GM21447 (cell line): ENCODE measurements around the gene LYL1.

Experiments
- ATAC-seq: cut with Tn5 transposase; IDR thresholded peaks from one replicate; pipeline ENCODE4 v1.9.1; 2021; ENCODE audit not compliant: unreplicated experiment

The LYL1 gene

DNA sequence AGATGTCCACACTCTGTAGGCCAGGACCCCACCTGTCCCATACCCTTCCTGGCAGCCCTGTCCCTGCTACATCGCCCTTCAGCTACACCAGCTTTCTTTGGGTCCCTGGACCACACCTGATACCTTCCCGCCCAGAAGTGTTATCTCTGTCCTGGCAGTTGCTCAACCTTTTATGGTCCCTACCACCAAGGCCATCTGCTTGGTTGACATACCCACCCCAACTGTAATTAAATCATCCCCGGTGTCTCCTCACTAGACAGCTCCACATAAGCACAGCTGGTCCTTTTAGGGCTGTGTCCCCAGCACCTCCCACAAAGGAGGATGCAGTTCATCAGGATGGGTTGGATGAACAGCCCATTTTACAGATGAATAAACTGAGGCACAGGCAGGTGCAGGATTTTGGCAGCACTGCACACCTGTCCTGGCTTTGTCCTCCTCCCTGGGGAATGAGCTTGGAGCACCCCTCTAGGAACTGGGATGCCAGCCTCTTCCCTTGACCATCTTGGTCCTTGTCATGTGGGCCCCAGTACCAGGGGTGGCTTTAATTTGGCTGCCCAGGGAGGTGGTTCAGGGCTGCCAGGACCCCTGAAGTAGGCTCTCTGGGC, 28.3 kb upstream of the LYL1 start:
- ATAC-seq, result no peak

DNA sequence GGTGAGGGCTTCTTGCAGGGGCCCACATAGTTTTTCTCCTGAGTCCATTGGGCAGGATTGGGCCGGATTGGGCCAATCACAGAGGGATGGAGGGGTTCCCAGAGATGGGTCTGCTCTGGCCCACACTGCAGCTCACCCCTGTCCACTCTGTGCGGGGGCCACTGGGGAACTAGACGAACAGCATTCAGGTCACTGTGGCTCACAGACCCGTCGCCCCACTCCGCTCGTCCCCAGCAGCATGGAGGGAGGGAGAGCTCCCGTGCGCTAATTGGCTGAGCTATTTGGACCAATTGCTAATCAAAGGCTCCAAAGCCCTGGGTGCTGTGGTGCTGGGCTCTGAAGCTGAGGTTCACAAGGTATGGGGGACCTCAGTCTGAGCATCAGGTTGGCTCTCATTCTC, 26.7 kb upstream of the LYL1 start:
- ATAC-seq, result no peak

DNA sequence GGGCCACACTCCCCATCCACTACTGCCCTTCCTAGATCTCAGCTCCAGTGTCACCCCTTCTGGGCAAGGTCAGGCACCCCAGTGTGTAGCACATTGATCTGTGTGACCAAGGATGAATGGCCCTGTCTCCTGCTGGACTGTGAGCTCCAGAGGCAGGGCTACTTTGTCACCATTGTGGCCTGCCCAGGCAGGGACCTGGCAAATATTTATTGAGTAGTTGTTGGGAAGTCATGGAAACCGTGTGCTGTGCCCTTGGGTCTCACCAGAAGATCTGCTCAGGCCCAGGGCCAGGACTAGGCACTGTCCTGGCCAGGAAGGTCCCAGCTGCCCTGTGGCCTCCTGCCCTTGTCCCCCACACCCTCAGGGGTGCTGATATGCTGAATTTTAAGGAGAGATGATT, 25.9 kb upstream of the LYL1 start:
- no peak for ATAC-seq

DNA sequence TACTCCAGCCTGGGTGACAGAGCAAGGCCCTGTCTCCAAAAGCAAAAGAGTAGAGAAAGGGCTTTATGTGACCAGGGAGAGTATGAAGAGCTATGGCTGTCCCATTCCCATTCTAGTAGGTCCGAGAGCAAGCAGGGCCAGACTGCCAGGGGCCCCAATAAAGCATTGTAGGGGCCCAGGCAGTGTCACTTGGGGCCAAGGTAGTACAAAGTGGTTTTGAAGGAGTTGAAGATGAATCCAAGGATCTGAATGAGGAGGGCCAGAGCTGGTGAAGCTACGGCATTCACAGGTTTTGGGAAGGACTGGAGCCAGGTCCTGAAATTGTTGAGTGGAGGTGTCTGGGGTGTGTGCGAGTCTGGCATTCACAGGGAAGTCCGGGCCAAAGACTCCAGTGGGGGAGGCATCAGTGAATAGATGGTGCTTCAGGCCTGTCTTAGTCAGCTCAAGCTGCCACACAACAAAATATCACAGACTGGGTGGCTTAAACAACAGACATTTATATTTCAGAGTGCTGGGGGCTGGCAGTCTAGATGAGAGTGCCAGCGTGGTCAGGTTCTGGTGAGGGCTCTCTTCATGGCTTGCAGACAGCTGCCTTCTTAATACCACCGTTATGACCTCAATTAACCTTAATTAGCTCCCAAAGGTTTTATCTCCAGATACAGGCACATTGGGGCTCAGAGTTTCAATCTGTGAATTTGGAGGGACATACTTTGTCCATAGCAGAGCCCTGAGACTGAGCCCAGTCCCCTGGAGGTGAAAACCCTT, 25.3 kb upstream of the LYL1 start:
- no peak for ATAC-seq

DNA sequence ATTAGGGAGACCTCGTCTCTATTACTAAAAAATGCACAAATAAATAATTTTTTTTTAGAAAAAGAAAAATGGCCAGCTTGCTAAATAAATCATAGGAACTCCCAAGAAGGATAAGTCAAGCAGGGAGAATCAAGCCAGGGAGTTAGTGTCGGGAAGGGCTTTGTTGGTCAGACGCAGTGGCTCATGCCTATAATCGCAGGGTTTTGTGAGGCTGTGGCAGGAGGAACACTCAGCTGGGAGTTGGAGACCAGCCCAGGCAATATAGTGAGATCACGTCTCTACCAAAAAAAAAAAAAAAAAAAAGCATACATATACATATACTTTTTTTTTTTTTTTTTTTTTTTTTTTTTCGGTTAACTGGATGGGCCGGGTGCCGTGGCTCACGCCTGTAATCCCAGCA, 24.4 kb upstream of the LYL1 start:
- no peak for ATAC-seq

DNA sequence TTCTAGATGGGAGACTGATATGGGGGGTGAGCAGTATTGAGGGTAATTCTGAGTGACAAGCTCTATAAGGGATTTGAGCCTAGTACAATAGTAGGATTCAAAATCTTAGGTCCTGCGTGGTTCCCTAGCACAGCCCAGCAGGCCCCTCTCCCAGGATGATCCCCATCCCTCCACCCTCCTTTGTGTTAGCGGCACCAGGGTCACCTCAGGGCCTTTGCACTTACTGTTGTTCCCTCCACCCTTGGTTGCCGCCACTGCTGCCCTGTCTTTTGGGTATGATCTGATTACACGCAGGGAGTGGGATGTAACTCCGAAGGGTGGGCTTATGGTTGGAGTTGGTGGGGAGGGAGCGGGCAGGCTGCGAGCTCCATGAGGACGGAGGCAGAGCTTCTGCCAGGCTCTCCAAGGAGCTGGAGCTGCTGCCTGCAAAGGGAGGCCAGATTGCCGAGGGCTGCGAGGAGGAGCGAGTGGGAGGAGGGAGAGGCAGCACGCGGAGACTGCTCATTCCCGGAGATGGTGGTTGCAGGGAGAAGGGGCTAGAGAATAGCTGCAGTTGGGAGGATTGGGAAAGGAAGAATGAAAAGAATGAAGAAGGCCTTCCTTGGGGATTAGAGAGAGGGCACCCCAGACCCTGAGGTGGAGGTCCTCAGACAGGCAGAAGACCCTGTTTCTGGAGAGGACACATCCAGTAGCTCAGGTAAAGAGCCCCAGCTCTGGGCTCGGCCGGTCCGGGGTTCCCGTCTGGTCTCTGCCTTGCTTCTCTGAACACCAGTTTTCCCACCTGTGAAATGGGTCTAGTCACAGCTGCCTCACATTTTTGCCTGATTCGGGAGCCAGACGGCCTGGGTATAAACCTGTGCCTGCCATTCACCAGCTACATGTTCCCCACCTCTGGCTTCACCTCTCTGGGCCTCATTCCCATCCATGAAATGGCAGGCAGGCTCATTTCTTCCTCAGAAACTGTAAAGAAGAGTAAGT, 20.6 kb upstream of the LYL1 start:
- no peak for ATAC-seq

DNA sequence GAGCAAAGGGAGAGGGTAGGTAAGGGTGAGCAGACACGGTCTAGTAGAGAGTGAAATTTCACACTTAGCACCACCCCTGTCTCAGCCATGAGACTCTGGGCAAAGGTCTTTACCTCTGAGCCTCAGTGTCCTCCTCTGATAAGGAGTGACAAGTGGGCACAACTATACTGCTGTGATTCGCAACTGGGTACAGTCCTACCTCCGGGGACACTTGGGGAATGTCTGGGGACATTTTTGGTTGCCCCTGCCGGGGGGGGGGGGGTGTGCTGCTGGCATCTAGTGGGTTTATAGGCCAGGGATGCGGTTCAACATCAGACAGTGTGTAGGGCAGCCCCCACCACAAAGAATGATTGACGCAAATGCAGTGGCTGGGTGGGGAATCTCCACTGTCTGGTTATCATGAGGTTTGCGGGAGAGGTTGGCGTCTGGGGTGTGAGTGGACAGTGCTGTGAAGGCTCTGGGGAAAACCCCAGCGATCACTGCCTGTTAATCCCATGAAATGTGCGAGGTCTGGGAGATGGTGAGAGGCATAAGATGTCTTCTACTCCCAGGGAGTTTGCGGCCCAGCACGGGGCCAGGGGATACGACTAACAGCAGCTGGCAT, 19.7 kb upstream of the LYL1 start:
- no peak for ATAC-seq

DNA sequence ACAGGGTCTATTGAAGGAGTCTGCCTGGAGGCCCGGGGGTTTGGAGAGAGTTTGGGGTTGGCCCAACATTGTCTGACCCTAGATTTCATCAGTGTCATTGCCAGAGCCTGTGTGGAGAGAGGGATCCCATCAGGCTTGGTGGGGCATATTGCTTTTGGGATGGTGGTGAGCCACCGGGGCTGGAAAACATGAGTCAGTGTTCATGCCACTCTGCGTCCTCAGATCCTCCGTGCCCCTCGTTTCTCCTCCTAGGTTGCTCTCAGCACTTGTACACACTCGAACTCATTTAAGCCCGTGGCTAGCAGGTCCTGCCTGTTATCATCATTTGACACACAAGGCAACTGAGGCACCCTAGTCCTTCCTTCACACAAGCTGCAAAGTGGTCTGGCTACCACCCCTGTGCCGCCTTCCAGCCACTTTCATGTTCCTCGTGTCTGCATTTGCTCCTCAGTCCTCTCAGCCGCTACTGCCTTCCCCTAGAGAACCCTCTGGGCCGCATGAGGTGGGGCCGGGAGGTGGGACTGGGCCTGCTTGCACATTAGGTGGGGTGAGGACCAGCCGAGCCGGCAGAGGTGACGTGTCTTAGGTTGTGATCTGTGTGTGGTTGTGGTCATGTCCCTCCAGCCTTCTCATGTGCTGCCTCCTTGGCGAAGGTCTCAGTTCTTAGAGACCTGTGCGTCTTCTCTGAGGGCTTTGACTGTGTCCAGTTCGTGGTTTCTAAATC, 19.1 kb upstream of the LYL1 start:
- ATAC-seq, result no peak

DNA sequence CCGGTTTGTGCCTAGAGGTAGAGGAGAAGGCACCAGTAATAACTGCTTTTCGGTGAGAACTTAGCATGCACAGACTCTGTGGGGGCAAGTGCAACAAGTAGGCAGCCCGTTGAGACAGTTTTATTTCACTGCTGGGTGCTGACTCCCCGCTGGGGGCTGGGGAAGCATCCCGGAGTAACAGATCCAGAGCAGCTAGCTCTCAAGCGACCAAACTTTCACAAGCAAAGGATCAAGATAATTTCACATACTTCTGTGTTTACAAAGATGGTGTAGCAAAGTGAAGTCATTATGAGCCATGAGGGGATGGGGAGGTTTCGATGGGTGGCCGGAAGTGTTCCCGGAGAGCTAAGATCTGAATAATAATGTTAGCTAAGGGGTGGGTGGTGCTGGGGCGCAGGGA, 18.2 kb upstream of the LYL1 start:
- ATAC-seq, result no peak

DNA sequence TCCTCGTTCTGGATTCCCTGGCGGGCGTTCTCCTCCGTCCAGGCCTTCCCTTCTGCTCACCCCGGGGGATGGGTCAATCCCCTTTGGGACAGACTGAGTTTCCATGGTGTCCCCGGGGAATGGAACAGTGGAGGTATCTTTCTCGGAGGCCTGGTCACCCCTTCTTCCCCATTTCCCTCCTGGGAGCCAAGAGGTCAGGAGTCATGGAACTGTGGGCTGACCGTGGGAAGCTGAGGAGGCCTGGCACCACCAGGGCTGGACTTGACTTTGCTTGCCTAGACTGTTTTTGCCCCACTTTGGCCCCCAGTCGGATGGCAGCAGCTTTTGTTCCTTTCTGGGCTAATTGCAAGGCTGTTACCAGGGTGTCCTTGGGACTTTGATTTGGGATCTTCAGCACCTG, 17.4 kb upstream of the LYL1 start:
- no peak for ATAC-seq

DNA sequence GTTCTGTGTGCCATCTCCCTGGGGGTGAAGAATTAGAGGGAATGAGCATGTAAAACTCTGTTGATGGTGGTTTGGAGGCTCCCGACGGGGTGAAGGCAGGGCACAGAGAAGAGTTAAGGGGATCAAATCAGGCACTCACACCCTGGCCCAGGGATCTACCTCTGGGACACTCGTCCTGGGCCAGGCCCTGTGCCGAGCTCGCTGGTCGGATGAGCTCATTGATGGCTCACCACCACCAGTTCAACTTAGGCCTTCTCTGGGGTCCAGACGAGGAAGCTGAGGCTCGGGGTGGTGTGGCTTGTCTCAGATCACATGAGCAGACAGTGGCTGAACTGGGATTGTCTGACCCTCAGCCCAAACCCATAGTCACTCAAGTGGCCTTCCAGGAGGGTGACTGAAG, 17.0 kb upstream of the LYL1 start:
- ATAC-seq, result no peak

DNA sequence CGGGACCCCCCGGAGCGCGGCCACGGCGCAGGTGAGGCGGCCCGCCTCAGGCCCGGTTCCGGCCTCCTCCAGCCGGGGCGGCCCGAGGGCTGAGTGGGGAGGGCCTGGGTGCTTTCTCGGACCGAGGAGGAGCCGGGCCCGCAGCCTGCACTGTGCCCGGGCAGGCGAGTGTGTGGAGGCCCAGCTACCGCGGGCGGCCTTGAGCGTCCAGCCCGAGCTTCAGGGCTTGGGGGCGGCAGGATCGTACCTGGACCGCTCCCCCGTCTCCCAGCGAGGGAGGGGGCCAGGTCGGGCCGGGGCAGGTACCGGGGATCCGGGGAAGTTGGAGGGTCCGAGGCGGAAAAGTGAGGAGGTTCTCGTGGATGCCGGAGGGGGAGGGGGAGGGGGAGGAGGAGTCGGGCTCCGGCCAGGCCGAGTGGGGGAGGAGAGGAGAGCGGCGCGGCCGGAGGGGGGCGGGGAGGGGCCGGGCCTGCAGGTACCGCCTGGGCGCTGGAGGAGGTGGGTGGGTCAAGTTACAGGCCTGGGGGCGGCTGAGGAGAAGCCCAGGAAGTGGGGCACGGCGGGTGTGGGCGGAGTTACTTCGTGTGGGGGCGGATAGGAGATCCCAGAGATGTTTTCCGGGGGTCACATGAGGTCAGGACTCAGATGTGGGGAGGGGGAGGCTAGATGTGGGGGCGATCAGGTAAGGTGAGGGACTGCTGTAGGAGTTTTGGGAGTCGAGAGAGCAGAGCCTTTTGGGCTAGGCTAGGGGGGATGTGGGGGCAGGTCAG, 16.0 kb upstream of the LYL1 start:
- no peak for ATAC-seq

DNA sequence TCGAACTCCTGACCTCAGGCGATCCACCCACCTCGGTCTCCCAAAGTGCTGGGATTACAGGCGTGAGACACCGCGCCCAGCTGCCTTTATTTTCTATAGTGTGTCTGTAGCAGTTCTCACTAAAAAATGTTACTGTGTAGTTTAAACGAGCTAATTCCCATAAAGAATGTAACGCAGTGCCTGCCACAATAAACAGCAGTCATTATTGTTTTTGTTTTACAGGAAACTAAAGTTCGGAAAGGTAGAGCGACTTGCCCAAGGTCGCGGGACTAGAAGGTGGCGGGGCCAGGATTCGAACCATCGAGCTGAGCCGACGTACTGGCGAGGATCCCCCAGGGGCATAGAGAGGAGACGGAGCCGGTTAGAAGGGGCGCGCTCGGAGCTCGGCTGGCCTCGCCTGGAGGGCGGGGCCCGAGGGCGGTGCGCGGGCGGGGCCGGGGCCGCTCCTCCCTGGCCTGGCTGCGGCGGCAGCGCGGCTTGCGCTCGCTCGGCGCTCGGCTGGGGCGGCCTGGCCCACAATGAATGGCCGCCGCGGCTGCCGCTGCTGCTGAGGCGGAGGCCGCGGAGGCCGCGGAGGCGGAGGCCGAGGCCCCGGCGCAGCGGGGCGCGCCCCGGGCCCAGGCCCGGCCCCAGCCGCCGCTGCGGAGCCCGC, 15.2 kb upstream of the LYL1 start, which contains the start of gene NACC1:
TSS of gene NACC1 (plus strand) at position 493 of the 652 bp plus-strand sequence. CDS start 16,944 bp downstream, outside the sequence.
- peak; percentile 39 for ATAC-seq

DNA sequence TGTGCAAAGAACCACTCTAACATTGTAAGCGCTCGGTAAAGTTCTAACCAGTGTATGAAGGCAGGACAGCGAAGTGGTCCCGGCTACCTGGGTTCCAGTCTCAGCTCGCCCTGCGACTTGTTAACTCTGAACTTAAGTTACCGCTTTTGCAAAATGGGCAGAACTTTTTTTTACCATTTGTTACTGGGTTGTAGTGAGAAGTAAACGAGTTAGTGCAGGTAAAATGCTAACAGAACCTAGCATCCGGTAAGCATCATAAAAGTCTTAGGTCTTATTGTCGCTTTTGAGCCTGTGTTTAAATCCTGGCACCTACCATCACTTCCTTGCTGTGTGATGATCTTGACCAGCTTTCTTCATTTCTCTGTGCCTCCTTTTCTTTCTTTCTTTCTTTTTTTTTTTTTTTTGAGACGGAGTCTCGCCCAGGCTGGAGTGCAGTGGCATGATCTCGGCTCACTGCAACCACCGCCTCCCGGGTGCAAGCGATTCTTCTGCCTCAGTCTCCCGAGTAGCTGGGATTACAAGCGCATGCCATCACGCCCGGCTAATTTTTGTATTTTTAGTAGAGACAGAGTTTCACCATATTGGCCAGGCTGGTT, 14.6 kb upstream of the LYL1 start:
- ATAC-seq, result peak; percentile 11

DNA sequence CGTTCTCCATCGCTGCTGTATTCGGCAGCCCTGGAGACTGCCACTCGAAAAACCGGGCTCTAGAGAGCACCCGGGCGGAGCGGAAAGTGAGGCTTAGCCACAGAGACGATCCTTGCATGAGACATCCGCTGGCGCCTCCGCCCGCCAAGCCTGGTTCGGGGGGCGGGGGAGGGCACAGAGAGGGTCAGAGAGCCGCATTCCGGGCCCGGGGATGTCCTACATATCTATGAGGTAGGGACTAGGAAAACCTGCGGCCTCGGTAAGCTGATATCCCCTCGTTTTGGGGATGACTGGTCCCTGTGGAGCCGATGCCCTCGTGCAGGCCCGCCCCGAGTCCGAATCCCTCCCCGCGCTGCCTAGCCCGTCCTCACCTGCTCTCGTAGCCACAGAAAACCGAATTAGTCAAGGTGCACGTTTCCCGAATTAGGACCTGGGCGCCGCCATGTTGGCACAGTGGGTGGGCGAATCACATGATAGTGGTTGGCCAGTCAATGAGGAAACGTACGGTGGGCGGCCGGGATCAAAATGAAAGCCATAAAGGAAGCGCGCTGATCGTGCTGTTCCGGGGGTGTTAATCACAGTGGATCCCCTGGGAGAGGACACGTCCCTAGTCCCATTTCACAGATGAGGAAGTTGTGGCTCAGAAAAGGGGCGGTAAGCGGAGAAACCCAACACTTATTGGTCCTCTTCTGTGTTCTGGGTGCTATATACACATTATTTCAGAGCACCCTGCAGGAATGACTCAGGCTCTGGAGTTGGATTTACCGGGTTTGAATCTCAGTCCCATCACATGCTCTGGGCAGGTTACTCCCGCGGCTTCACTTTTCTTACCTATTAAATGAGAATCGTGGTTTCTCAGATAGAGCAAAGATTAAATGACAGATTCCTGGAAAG, 13.9 kb upstream of the LYL1 start, which contains the start of gene TRMT1:
TSS of gene TRMT1 (minus strand) at position 459 of the 894 bp plus-strand sequence. CDS start at position 118, 341 bp downstream.
- ATAC-seq, result peak; percentile 53

DNA sequence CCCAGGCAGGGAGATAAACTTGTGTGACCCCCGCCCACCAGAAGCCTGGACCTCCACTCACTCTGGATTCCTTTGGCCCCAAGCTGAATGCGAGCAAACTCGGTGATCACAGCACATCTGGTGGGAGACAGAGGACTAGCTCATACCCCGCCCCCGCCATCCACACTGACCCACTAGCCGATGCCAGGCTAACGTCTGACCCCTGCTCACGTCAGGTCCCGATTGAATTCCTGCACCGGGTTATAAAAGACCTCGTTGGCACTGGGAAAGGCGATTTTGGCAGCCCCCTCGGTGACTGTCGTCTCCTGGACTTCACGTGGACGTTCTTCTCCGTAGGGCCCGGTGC, 13.3 kb upstream of the LYL1 start:
- ATAC-seq, result no peak

DNA sequence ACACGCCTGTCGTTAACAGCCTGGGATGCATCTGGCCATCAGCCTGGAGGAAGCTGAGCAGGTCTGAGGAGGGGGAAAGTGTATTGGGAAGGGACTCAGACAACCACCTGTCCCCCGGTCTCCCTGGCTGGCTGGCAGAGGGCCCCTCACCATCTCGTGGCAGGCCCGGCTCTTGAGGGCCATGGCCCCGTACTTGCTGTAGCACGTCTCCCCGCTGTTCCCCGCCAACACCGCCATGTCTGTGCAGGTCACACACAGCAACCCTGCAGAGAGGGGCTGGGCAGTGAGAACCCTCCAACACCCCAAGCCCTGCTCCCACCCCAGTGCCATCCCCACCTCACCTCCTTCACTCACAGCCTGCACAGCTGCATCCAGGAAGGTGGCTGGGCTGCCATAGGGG, 9.9 kb upstream of the LYL1 start:
- no peak for ATAC-seq

DNA sequence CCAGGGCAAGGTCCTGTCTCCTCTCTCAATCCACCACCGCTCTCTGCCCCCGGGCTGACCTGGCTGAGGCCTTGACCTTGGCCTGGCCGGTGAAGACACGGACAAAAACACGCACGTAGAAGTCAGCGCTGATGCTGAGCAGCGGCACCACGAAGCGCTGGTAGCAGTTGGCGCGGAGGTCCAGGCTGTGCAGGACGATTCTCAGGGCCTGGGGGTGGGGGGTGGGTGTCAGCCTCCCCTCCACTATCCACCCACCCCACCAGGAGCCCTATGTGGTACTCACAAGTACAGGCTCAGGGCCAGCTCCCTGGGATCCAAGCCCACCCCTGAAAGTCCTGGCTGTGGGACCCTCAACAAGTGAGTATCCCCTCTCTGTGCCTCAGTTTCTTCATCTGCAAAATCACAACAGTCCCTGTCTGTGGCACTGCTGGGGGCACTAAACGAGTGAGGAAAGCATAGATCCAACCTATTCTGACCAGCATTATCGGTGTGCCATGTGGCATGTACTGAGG, 7.5 kb upstream of the LYL1 start:
- no peak for ATAC-seq
